ENCODE measurements around the gene CPNE4.

DNA sequence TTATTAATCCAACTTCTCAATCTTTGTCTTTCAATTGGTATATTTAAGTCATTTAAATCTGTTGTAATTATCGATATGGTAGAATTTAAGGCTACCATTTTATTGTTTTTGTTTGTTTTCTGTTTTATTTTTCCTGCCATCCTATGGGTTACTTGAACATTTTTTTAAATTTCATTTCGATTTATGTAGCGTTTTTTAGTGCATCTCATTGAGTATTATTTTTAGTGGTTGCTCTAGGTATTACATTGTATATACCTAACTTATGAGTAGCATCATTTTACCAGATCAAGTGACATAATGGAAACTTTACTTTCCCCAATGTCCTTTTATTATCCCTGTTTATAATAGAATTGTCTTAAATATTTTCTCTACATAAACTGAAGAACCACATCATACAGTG lies 284.6 kb downstream of the CPNE4 start:
- TF ChIP-seq POLR2A (IDR thresholded peaks at IDR 0.05) (no peak), CTCF (IDR thresholded peaks at IDR 0.05 in 4 of 5, conservative IDR thresholded peaks at IDR 0.05 in 1 of 5) (no peak)
